ENCODE measurements around the gene HIPK1.

DNA sequence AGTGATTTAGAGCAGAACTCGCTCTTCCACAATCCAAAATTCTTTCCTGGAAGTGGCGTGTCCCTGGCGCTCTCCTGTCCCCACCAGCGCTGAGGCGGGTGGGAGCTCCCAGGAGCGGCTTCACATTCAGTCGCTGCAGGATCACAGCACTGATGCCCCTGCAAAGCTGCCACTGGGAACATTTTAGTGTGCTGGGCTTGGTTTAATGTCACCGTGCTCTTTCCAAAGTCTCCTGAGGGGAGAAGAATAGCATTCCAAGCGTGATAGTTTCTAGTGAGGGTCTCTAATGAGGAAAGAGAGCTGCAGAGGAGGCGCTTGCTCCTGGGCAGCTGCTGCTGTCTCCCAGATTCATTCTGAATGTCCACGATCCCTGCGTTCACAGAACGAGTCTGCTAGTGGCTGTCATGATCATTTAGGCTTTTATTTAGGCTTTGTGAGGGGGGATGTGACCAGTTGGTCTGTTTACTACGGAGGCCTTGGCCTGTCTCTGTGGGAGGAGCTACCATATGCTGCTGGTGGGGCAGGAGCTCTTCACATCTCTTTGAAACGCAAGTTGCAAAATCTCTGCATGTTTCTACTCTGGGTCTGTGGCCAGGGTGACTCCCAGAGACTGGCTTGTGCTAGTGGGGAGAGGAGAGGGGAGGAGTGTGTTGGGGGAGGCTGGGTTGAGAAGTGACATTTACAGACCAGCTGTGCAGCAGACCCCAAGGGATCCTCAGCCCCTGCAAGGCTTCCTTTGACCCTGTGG is 73.5 kb downstream of the HIPK1 start:
- TF ChIP-seq CTCF (IDR thresholded peaks at IDR 0.05) = no peak
- no peak for TF ChIP-seq POLR2A (IDR thresholded peaks at IDR 0.05; ENCODE audit: low read depth)
- no peak for TF ChIP-seq EP300 (IDR thresholded peaks at IDR 0.05)
- no peak for TF ChIP-seq POLR2AphosphoS5 (IDR thresholded peaks at IDR 0.05)

All from esophagus muscularis mucosa (tissue), 4 donors.